ENCODE measurements around the gene KCNAB1. TPM values are rescaled to one million over a fixed set of nuclear protein-coding genes. Genes with fewer than 3 reads are reported as not detected.
A peak's percentile ranks its signal among the peaks of the same experiment; 100 is the strongest.

Gene KCNAB1
- polyA plus RNA-seq, 1 donor, result 2.5 TPM

GRCh38 chr3:156483002-156483401 lies 362.6 kb downstream of the KCNAB1 start:
- H3K4me1 ChIP-seq (ENCODE audit: control insufficient read depth, insufficient read depth, low read length), result peaks cover 3% of the 10 kb centered on the region
- no peak overlapping the region for H3K27ac ChIP-seq (ENCODE audit: low read length)

GRCh38 chr3:156483426-156483825 lies 363.0 kb downstream of the KCNAB1 start:
- H3K27me3 ChIP-seq (ENCODE audit: control insufficient read depth, insufficient read depth, low read length), result no peaks in the 10 kb centered on the region

More at GRCh38 chr3:156483002-156483401, 362.6 kb downstream of the KCNAB1 start:
- no peaks in the 10 kb centered on the region for H3K27me3 ChIP-seq (ENCODE audit: control insufficient read depth, insufficient read depth, low read length)
- no CpG with 5 or more reads among the region's 3 CpGs for WGBS (ENCODE audit: insufficient coverage, low lambda C conversion rate)
- H3K36me3 ChIP-seq (ENCODE audit: control insufficient read depth, insufficient read depth, low read length), result no peaks in the 10 kb centered on the region
- DNase-seq, result no peak
- H3K9me3 ChIP-seq (ENCODE audit: control insufficient read depth, low read depth, low read length), result no peaks in the 10 kb centered on the region
- H3K4me3 ChIP-seq (ENCODE audit: low read length), result no peak overlapping the region

GRCh38 chr3:156483961-156484787 lies 363.8 kb downstream of the KCNAB1 start:
- H3K9me3 ChIP-seq (ENCODE audit: control insufficient read depth, low read depth, low read length), result no peaks in the 10 kb centered on the region
- DNase-seq, result peak in 1 of 2 donors; percentile 12
- H3K27ac ChIP-seq (ENCODE audit: low read length), result peak overlapping the region; percentile 55
- H3K4me1 ChIP-seq (ENCODE audit: control insufficient read depth, insufficient read depth, low read length), result peaks cover 3% of the 10 kb centered on the region
- 38% methylated on average over 3 of the region's 6 CpGs for WGBS (ENCODE audit: insufficient coverage, low lambda C conversion rate)
- no peaks in the 10 kb centered on the region for H3K36me3 ChIP-seq (ENCODE audit: control insufficient read depth, insufficient read depth, low read length)
- no peak overlapping the region for H3K4me3 ChIP-seq (ENCODE audit: low read length)
- H3K27me3 ChIP-seq (ENCODE audit: control insufficient read depth, insufficient read depth, low read length), result no peaks in the 10 kb centered on the region

More at GRCh38 chr3:156483426-156483825, 363.0 kb downstream of the KCNAB1 start:
- Histone ChIP-seq H3K4me1 (ENCODE audit: control insufficient read depth, insufficient read depth, low read length) (peaks cover 3% of the 10 kb centered on the region), H3K36me3 (ENCODE audit: control insufficient read depth, insufficient read depth, low read length) (no peaks in the 10 kb centered on the region), H3K27ac (ENCODE audit: low read length) (peak overlapping the region; percentile 55), H3K9me3 (ENCODE audit: control insufficient read depth, low read depth, low read length) (no peaks in the 10 kb centered on the region), H3K4me3 (ENCODE audit: low read length) (no peak overlapping the region)
- peak; percentile 54 to 79 for DNase-seq
- no CpG with 5 or more reads among the region's 1 CpG for WGBS (ENCODE audit: insufficient coverage, low lambda C conversion rate)

- 83% methylated on average over 1 of the region's 3 CpGs for WGBS (ENCODE audit: insufficient coverage, low lambda C conversion rate)
- Histone ChIP-seq H3K27ac (ENCODE audit: low read length) (no peak overlapping the region), H3K36me3 (ENCODE audit: control insufficient read depth, insufficient read depth, low read length) (no peaks in the 10 kb centered on the region), H3K27me3 (ENCODE audit: control insufficient read depth, insufficient read depth, low read length) (no peaks in the 10 kb centered on the region), H3K4me1 (ENCODE audit: control insufficient read depth, insufficient read depth, low read length) (peaks cover under 1% of the 10 kb centered on the region), H3K4me3 (ENCODE audit: low read length) (no peak overlapping the region), H3K9me3 (ENCODE audit: control insufficient read depth, low read depth, low read length) (no peaks in the 10 kb centered on the region)
- no peak for DNase-seq
Observed at GRCh38 chr3:156488767-156489166, 368.4 kb downstream of the KCNAB1 start.

GRCh38 chr3:156489462-156489911 lies 369.1 kb downstream of the KCNAB1 start:
- no peak for DNase-seq
- H3K36me3 ChIP-seq (ENCODE audit: control insufficient read depth, insufficient read depth, low read length), result no peaks in the 10 kb centered on the region
- H3K9me3 ChIP-seq (ENCODE audit: control insufficient read depth, low read depth, low read length), result no peaks in the 10 kb centered on the region
- H3K4me3 ChIP-seq (ENCODE audit: low read length), result no peak overlapping the region
- H3K27me3 ChIP-seq (ENCODE audit: control insufficient read depth, insufficient read depth, low read length), result no peaks in the 10 kb centered on the region
- no peak overlapping the region for H3K27ac ChIP-seq (ENCODE audit: low read length)
- no CpG with 5 or more reads among the region's 1 CpG for WGBS (ENCODE audit: insufficient coverage, low lambda C conversion rate)
- no peaks in the 10 kb centered on the region for H3K4me1 ChIP-seq (ENCODE audit: control insufficient read depth, insufficient read depth, low read length)

GRCh38 chr3:156491192-156491591 lies 370.8 kb downstream of the KCNAB1 start:
- H3K9me3 ChIP-seq (ENCODE audit: control insufficient read depth, low read depth, low read length), result no peaks in the 10 kb centered on the region
- no peak overlapping the region for H3K4me3 ChIP-seq (ENCODE audit: low read length)
- no peaks in the 10 kb centered on the region for H3K4me1 ChIP-seq (ENCODE audit: control insufficient read depth, insufficient read depth, low read length)
- H3K27me3 ChIP-seq (ENCODE audit: control insufficient read depth, insufficient read depth, low read length), result no peaks in the 10 kb centered on the region
- H3K36me3 ChIP-seq (ENCODE audit: control insufficient read depth, insufficient read depth, low read length), result no peaks in the 10 kb centered on the region
- WGBS (ENCODE audit: insufficient coverage, low lambda C conversion rate), result 83% methylated on average over 1 of the region's 3 CpGs
- DNase-seq, result no peak
- H3K27ac ChIP-seq (ENCODE audit: low read length), result no peak overlapping the region

- no peak overlapping the region for H3K27ac ChIP-seq (ENCODE audit: low read length)
- no peaks in the 10 kb centered on the region for H3K9me3 ChIP-seq (ENCODE audit: control insufficient read depth, low read depth, low read length)
- H3K4me3 ChIP-seq (ENCODE audit: low read length), result no peak overlapping the region
- no peaks in the 10 kb centered on the region for H3K36me3 ChIP-seq (ENCODE audit: control insufficient read depth, insufficient read depth, low read length)
- H3K4me1 ChIP-seq (ENCODE audit: control insufficient read depth, insufficient read depth, low read length), result no peaks in the 10 kb centered on the region
- WGBS (ENCODE audit: insufficient coverage, low lambda C conversion rate), result no CpG with 5 or more reads among the region's 3 CpGs
- DNase-seq, result no peak
- H3K27me3 ChIP-seq (ENCODE audit: control insufficient read depth, insufficient read depth, low read length), result no peaks in the 10 kb centered on the region
Observed at GRCh38 chr3:156492801-156493261, 372.5 kb downstream of the KCNAB1 start.

GRCh38 chr3:156493887-156494286 lies 373.5 kb downstream of the KCNAB1 start:
- H3K9me3 ChIP-seq (ENCODE audit: control insufficient read depth, low read depth, low read length), result no peaks in the 10 kb centered on the region
- H3K4me1 ChIP-seq (ENCODE audit: control insufficient read depth, insufficient read depth, low read length), result no peaks in the 10 kb centered on the region
- H3K4me3 ChIP-seq (ENCODE audit: low read length), result no peak overlapping the region
- no peak overlapping the region for H3K27ac ChIP-seq (ENCODE audit: low read length)
- no CpG with 5 or more reads among the region's 3 CpGs for WGBS (ENCODE audit: insufficient coverage, low lambda C conversion rate)
- no peaks in the 10 kb centered on the region for H3K27me3 ChIP-seq (ENCODE audit: control insufficient read depth, insufficient read depth, low read length)
- no peaks in the 10 kb centered on the region for H3K36me3 ChIP-seq (ENCODE audit: control insufficient read depth, insufficient read depth, low read length)
- no peak for DNase-seq

- WGBS (ENCODE audit: insufficient coverage, low lambda C conversion rate), result 100% methylated on average over 1 of the region's 1 CpG
Observed at GRCh38 chr3:156495816-156496215, 375.4 kb downstream of the KCNAB1 start.

GRCh38 chr3:156497326-156497725 lies 376.9 kb downstream of the KCNAB1 start:
- WGBS (ENCODE audit: insufficient coverage, low lambda C conversion rate), result no CpG with 5 or more reads among the region's 1 CpG
- Histone ChIP-seq H3K36me3 (ENCODE audit: control insufficient read depth, insufficient read depth, low read length) (no peaks in the 10 kb centered on the region), H3K27ac (ENCODE audit: low read length) (no peak overlapping the region)

More at GRCh38 chr3:156495816-156496215, 375.4 kb downstream of the KCNAB1 start:
- Histone ChIP-seq H3K9me3 (ENCODE audit: control insufficient read depth, low read depth, low read length) (no peaks in the 10 kb centered on the region), H3K36me3 (ENCODE audit: control insufficient read depth, insufficient read depth, low read length) (no peaks in the 10 kb centered on the region), H3K27me3 (ENCODE audit: control insufficient read depth, insufficient read depth, low read length) (no peaks in the 10 kb centered on the region), H3K4me3 (ENCODE audit: low read length) (no peak overlapping the region), H3K4me1 (ENCODE audit: control insufficient read depth, insufficient read depth, low read length) (no peaks in the 10 kb centered on the region), H3K27ac (ENCODE audit: low read length) (no peak overlapping the region)
- DNase-seq, result no peak

More at GRCh38 chr3:156497326-156497725, 376.9 kb downstream of the KCNAB1 start:
- no peak for DNase-seq
- Histone ChIP-seq H3K27me3 (ENCODE audit: control insufficient read depth, insufficient read depth, low read length) (no peaks in the 10 kb centered on the region), H3K4me1 (ENCODE audit: control insufficient read depth, insufficient read depth, low read length) (no peaks in the 10 kb centered on the region), H3K4me3 (ENCODE audit: low read length) (no peak overlapping the region), H3K9me3 (ENCODE audit: control insufficient read depth, low read depth, low read length) (no peaks in the 10 kb centered on the region)

All from large intestine (tissue), 3 donors.